RWPE1 (cell line): ENCODE measurements around the gene PAPPA.

Experiments used
- CTCF ChIA-PET: fragments of 350-600 bp; sonication (Branson Sonifier 250); formaldehyde crosslinking; extraction: SDS; loops from one replicate; lab custom pipeline; 2021; lab: Yijun Ruan, JAX
- POLR2A ChIA-PET: fragments of 400-600 bp; formaldehyde crosslinking; extraction: SDS; loops from one replicate; lab custom pipeline; 2020; ENCODE audit warnings: antibody characterized with exemption; ENCODE audit not compliant: low non-redundant PET; lab: Yijun Ruan, JAX
- DNase-seq: peaks from one replicate; pipeline ENCODE4 v3.0.0; 2012; ENCODE audit warnings: low spot score
- H3K27ac ChIP-seq: fragments of 450-650 bp; 2 replicates; pipeline ENCODE4 v1.5.1; 2017
- TF ChIP-seq, protein P1 (sequence below): fragments of 450-650 bp; conservative IDR thresholded peaks from 2 replicates; pipeline ENCODE4 v1.5.1; 2017; ENCODE audit warnings: low read depth, mild to moderate bottlenecking

PAPPA gene

DNA sequence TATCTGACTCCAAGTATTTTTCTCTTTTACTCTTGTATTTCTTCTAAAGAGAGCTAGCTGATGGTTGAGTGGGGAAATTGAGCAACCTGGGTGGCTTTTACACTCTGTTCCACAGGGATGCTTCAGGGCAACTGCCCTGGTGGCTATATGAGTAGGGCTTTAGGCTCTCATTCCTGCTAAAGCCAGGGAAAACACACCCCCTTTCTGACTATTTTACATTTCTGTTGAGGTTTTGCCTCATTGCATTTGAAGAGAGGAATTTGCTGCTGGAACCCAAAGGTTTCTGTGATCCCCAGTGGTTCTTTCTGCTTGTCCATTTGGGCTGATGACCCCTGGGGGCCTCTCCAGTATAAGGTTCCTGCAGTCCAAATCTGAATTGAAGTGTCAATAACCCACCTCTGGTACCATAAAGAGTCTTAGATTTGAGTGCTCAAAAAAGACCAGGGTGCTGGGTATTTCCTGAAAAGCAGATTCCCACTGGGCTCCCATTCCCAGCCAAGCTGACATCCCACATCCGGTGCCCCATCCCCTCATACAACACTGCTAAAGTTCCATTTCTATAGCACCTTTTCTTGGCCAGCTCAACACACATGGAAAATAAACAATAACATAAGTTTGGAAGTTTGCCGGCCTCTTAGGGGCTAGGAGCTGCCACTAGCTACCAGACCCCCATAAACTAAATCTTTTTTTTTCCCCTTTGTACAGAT, 59.5 kb downstream of the PAPPA start:
- DNase-seq: no peak
- TF ChIP-seq, protein P1, sequence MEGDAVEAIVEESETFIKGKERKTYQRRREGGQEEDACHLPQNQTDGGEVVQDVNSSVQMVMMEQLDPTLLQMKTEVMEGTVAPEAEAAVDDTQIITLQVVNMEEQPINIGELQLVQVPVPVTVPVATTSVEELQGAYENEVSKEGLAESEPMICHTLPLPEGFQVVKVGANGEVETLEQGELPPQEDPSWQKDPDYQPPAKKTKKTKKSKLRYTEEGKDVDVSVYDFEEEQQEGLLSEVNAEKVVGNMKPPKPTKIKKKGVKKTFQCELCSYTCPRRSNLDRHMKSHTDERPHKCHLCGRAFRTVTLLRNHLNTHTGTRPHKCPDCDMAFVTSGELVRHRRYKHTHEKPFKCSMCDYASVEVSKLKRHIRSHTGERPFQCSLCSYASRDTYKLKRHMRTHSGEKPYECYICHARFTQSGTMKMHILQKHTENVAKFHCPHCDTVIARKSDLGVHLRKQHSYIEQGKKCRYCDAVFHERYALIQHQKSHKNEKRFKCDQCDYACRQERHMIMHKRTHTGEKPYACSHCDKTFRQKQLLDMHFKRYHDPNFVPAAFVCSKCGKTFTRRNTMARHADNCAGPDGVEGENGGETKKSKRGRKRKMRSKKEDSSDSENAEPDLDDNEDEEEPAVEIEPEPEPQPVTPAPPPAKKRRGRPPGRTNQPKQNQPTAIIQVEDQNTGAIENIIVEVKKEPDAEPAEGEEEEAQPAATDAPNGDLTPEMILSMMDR: no peak
- POLR2A ChIA-PET: no interaction called here
- no peak overlapping the region for H3K27ac ChIP-seq
- CTCF ChIA-PET: interaction anchor here (0.7 kb wide), 1 partner anchor 8 kb away, joined by 4 read pairs; no protein-coding TSS in a partner anchor

DNA sequence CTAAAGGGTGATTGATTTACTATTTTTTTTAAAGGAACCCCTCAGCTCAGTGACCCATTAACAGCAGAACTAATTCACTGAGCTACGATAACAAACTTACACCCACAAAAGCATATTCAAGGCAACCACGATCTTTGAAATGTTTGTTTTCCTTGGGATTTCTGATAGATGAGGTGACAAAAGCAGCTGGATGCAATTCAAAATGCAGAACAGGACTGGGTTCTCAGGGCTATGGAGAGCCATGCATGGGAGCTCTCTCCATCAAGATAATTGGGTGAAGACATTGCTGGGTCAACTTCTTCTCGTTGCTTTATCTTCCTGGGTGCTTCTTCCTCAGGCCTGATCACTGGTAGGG, 60.1 kb downstream of the PAPPA start:
- no peak overlapping the region for H3K27ac ChIP-seq
- TF ChIP-seq, protein P1: no peak
- ChIA-PET POLR2A (no interaction called here), CTCF (interaction anchor here (0.5 to 0.6 kb wide), 2 partner anchors 592 to 620 kb away, joined by 3 read pairs; no protein-coding TSS in a partner anchor)
- no peak for DNase-seq

DNA sequence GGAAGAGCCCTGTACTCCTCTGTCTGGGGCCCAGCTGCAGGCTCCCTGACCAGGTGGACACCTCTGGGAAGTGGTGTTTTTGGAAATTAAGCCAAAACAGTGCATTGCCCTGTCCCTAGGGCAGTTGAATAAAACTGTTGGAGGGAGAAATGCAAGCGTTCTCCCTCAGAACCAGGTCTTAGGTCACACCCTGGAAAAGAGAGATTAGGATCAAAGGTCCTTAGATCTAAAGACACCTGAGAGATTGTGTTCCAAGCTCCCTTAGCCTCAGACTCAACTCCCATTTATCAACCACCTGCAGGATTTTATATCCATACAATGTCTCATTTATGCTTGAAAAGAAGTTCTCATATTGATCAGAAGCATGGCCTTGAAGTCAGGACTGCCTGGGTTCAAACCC, 64.8 kb downstream of the PAPPA start:
- CTCF ChIA-PET: no interaction called here

DNA sequence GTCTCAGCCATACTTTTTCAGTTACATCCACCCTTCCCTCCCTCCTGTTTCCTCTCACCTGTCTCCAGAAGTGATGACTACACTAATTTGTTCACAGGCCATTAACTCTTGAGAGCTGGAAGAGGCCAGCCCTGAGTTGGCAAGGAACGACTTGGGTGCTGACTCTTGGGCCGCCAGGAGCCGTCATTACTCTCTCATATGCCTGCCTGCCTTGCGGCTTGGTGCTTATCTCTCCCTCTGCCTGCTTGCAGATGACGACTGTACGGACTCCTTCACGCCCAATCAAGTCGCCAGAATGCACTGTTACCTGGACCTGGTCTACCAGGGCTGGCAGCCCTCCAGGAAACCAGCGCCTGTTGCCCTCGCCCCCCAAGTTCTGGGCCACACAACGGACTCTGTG, 66.1 kb downstream of the PAPPA start:
- DNase-seq: no peak
- H3K27ac ChIP-seq: no peak overlapping the region
- ChIA-PET POLR2A (no interaction called here), CTCF (interaction anchor here (0.7 kb wide), 1 partner anchor 1032 kb away, joined by 3 read pairs; no protein-coding TSS in a partner anchor)
- TF ChIP-seq, protein P1: no peak

More for the DNA sequence above, 64.8 kb downstream of the PAPPA start:
- DNase-seq: no peak
- TF ChIP-seq, protein P1: no peak
- POLR2A ChIA-PET: no interaction called here
- H3K27ac ChIP-seq: no peak overlapping the region

DNA sequence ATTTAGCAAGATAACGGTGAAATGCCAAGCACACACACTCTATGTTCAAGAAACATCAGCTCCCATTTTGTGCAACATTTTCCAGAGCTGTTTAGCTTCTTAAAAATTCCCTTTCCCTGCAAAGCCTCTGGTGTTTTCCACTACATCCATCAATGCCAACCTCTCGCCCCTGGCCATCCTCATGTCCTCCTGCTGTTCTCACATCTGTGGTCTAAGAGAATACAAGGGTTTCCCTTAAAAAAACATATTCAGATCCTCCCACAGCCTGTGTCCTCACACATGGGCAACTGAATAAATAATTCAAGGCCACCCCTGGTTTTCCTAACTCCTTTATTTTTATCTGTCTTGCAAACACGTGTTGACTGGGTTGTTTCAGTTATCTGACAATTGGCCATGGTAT, 70.3 kb downstream of the PAPPA start:
- POLR2A ChIA-PET: no interaction called here
- CTCF ChIA-PET: no interaction called here

DNA sequence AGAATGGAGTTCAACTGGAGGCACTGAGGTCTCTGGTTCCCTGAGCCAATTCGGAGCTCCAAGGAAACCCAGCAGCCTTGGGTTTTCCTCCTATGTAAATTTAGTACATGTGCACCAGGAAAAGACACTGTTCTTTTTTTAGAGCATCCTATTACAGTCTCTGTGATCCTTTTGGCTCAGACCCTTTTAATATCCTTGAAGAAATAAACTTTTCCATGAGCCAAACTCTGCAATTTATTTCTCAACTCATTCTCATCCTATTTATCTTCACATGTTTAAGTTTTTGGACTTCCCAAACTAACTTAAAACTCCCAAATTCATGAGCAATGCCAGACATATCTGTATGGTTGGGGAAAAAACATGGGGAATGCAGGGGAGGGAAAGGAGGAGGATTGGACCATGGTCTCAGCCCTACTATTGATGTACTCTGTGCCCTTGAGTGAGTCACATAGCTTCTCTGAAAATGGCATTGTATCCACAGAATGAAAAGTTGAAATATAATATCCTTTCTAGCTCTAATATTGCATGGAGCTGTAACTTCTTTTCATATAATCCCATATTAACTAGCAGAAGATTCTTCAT, 76.6 kb downstream of the PAPPA start:
- TF ChIP-seq, protein P1: no peak
- ChIA-PET POLR2A (no interaction called here), CTCF (interaction anchor here (0.7 to 1.2 kb wide), 2 partner anchors 50 to 637 kb away, joined by 3 read pairs; no protein-coding TSS in a partner anchor)
- no peak overlapping the region for H3K27ac ChIP-seq
- DNase-seq: no peak

More for the DNA sequence above, 70.3 kb downstream of the PAPPA start:
- TF ChIP-seq, protein P1: no peak
- DNase-seq: no peak
- H3K27ac ChIP-seq: no peak overlapping the region
